ENCODE measurements around the gene ANKRD33B. TPM values are rescaled to one million over a fixed set of nuclear protein-coding genes. Genes with fewer than 3 reads are reported as not detected.

The ANKRD33B gene
- total RNA-seq, 1 donor from 2014 or later: 4.1 TPM

- no peak for ATAC-seq
- intact Hi-C loops (cut with DNase I): no loop called here
- DNase-seq (ENCODE audit: missing footprints): no peak
These were observed 21.6 kb downstream of the ANKRD33B start for GRCh38 chr5:10585518-10585915.

- ATAC-seq (no peak), DNase-seq (ENCODE audit: missing footprints) (no peak)
- intact Hi-C loops (cut with DNase I): no loop called here
These were observed 22.1 kb downstream of the ANKRD33B start for GRCh38 chr5:10586008-10586407.

GRCh38 chr5:10586555-10586954 is 22.7 kb downstream of the ANKRD33B start:
- ATAC-seq (no peak), DNase-seq (ENCODE audit: missing footprints) (no peak)
- intact Hi-C loops (cut with DNase I): no loop called here

GRCh38 chr5:10588109-10588775 is 24.4 kb downstream of the ANKRD33B start:
- intact Hi-C loops (cut with DNase I): no loop called here
- DNase-seq (ENCODE audit: missing footprints) (no peak), ATAC-seq (no peak)

GRCh38 chr5:10588779-10589447 is 25.0 kb downstream of the ANKRD33B start:
- intact Hi-C loops (cut with DNase I): no loop called here
- DNase-seq (ENCODE audit: missing footprints) (no peak), ATAC-seq (no peak)

- intact Hi-C loops (cut with DNase I): no loop called here
- DNase-seq (ENCODE audit: missing footprints): no peak
These were observed 26.5 kb downstream of the ANKRD33B start for GRCh38 chr5:10590226-10590999.

GRCh38 chr5:10591159-10591558 is 27.3 kb downstream of the ANKRD33B start:
- intact Hi-C loops (cut with DNase I): no loop called here
- ATAC-seq (no peak), DNase-seq (ENCODE audit: missing footprints) (no peak)

More at GRCh38 chr5:10590226-10590999, 26.5 kb downstream of the ANKRD33B start:
- peak; percentile 82 for ATAC-seq

GRCh38 chr5:10591966-10592365 is 28.1 kb downstream of the ANKRD33B start:
- DNase-seq (ENCODE audit: missing footprints) (no peak), ATAC-seq (no peak)
- intact Hi-C loops (cut with DNase I): no loop called here

- no peak for DNase-seq (ENCODE audit: missing footprints)
- intact Hi-C loops (cut with DNase I): no loop called here
- ATAC-seq: no peak
These were observed 28.7 kb downstream of the ANKRD33B start for GRCh38 chr5:10592601-10593000.

- intact Hi-C loops (cut with DNase I): no loop called here
These were observed 29.8 kb downstream of the ANKRD33B start for GRCh38 chr5:10593531-10594181.

GRCh38 chr5:10594591-10595210 is 30.8 kb downstream of the ANKRD33B start:
- no peak for DNase-seq (ENCODE audit: missing footprints)
- intact Hi-C loops (cut with DNase I): loop anchor here (5.0 kb wide), 1 partner anchor 32 kb away; the partner anchor contains the start of gene ANKRD33B
- no peak for ATAC-seq

More at GRCh38 chr5:10593531-10594181, 29.8 kb downstream of the ANKRD33B start:
- ATAC-seq: no peak
- no peak for DNase-seq (ENCODE audit: missing footprints)

- peak; percentile 24 for ATAC-seq
- intact Hi-C loops (cut with DNase I): loop anchor here (5.0 kb wide), 1 partner anchor 33 kb away; the partner anchor contains the start of gene ANKRD33B
- no peak for DNase-seq (ENCODE audit: missing footprints)
These were observed 31.4 kb downstream of the ANKRD33B start for GRCh38 chr5:10595293-10595671.

- ATAC-seq (peak; percentile 90), DNase-seq (ENCODE audit: missing footprints) (no peak)
- intact Hi-C loops (cut with DNase I): loop anchor here (5.0 kb wide), 1 partner anchor 33 kb away; the partner anchor contains the start of gene ANKRD33B
These were observed 31.9 kb downstream of the ANKRD33B start for GRCh38 chr5:10595672-10596309.

GRCh38 chr5:10596310-10596703 is 32.4 kb downstream of the ANKRD33B start:
- ATAC-seq: no peak
- intact Hi-C loops (cut with DNase I): loop anchor here (5.0 kb wide), 1 partner anchor 34 kb away; the partner anchor contains the start of gene ANKRD33B
- no peak for DNase-seq (ENCODE audit: missing footprints)

- intact Hi-C loops (cut with DNase I): loop anchor here (5.0 kb wide), 1 partner anchor 35 kb away; the partner anchor contains the start of gene ANKRD33B
These were observed 33.1 kb downstream of the ANKRD33B start for GRCh38 chr5:10596886-10597451.

GRCh38 chr5:10599113-10599512 is 35.2 kb downstream of the ANKRD33B start:
- intact Hi-C loops (cut with DNase I): loop anchor here (5.0 kb wide), 1 partner anchor 37 kb away; the partner anchor contains the start of gene ANKRD33B
- ATAC-seq (no peak), DNase-seq (ENCODE audit: missing footprints) (no peak)

More at GRCh38 chr5:10596886-10597451, 33.1 kb downstream of the ANKRD33B start:
- DNase-seq (ENCODE audit: missing footprints): no peak
- ATAC-seq: no peak

GRCh38 chr5:10599862-10600284 is 36.0 kb downstream of the ANKRD33B start:
- intact Hi-C loops (cut with DNase I): loop anchor here (5.0 kb wide), 1 partner anchor 38 kb away; the partner anchor contains the start of gene ANKRD33B
- DNase-seq (ENCODE audit: missing footprints): no peak
- ATAC-seq: no peak
